Caco-2 (cell line): ENCODE results near the gene RPS16. TPM values are rescaled to one million over a fixed set of nuclear protein-coding genes. Genes with fewer than 3 reads are reported as not detected.

Experiments used
- BruUV-seq: library from RNA; stranded (reverse); fragments of 400-500 nt; replicated peaks from 2 replicates; lab custom pipeline; 2021; lab: Mats Ljungman, UMichigan
- CTCF ChIA-PET: fragments of 300-600 bp; sonication (Branson Sonifier 250); formaldehyde crosslinking; loops from one replicate; lab custom pipeline; 2022; ENCODE audit warnings: antibody characterized with exemption; lab: Charles Lee
- POLR2A ChIA-PET: fragments of 300-600 bp; sonication (Branson Sonifier 250); formaldehyde crosslinking; loops from one replicate; lab custom pipeline; 2022; ENCODE audit warnings: antibody characterized with exemption; lab: Charles Lee
- DNase-seq, 2 experiments: peaks; one replicate each; pipeline versions ENCODE4 v3.0.0 to v3.0.0-alpha.2; 2020 to 2022
- H3K27me3 ChIP-seq: replicated peaks from 2 replicates; pipeline ENCODE4 v1.6.0; 2011; ENCODE audit warnings: low read length; ENCODE audit not compliant: control insufficient read depth, insufficient read depth
- H3K36me3 ChIP-seq: 2 replicates; pipeline ENCODE4 v1.5.1; 2011; ENCODE audit warnings: low read length; ENCODE audit not compliant: control insufficient read depth, insufficient read depth
- H3K4me1 ChIP-seq: fragments of 250-450 bp; sonication (Bioruptor Pico); 2 replicates; pipeline ENCODE4 v1.5.1; 2020; ENCODE audit warnings: mild to moderate bottlenecking
- H3K4me3 ChIP-seq: 2 replicates; pipeline ENCODE4 v1.5.1; 2011; ENCODE audit warnings: low read depth, mild to moderate bottlenecking, control low read depth, low read length
- H3K9me3 ChIP-seq: fragments of 250-450 bp; sonication (Bioruptor Pico); 2 replicates; pipeline ENCODE4 v1.5.1; 2020; ENCODE audit warnings: mild to moderate bottlenecking, moderate library complexity
- H3K27ac Mint-ChIP-seq: one replicate; pipeline ENCODE4 v1.8.0; 2022; ENCODE audit warnings: mixed read lengths; ENCODE audit not compliant: unreplicated experiment
- H3K27me3 Mint-ChIP-seq: one replicate; pipeline ENCODE4 v1.8.0; 2022; ENCODE audit warnings: mixed read lengths; ENCODE audit not compliant: insufficient read depth, unreplicated experiment
- H3K36me3 Mint-ChIP-seq: one replicate; pipeline ENCODE4 v1.8.0; 2022; ENCODE audit warnings: mild to moderate bottlenecking, mixed read lengths; ENCODE audit not compliant: insufficient read depth, unreplicated experiment
- H3K4me1 Mint-ChIP-seq: one replicate; pipeline ENCODE4 v1.8.0; 2022; ENCODE audit warnings: low read depth, mixed read lengths; ENCODE audit not compliant: unreplicated experiment
- H3K4me3 Mint-ChIP-seq: one replicate; pipeline ENCODE4 v1.8.0; 2022; ENCODE audit warnings: mild to moderate bottlenecking, moderate library complexity, mixed read lengths; ENCODE audit not compliant: unreplicated experiment
- H3K9me3 Mint-ChIP-seq: one replicate; pipeline ENCODE4 v1.8.0; 2022; ENCODE audit warnings: mixed read lengths; ENCODE audit not compliant: unreplicated experiment
- intact Hi-C: fragments of 100-400 bp; cut with micrococcal nuclease; formaldehyde crosslinking; loops from one replicate; pipeline ENCODE4 v1.10.0; 2022; ENCODE audit not compliant: unreplicated experiment
- total RNA-seq: library from RNA; stranded (reverse); gene quantifications from 2 replicates; pipeline ENCODE4 v1.2.3, GENCODE V29; 2022
- TF ChIP-seq, protein P1 (sequence below), 2 experiments: fragments of 200-600 bp in 1 of 2; IDR thresholded peaks; 1 replicate in 1 of 2; 2 replicates in 1 of 2; pipeline versions ENCODE4 v1.5.1 to v1.8.0; 2011 to 2022; ENCODE audit warnings: antibody characterized with exemption in 1 of 2, control low read depth in 1 of 2, inconsistent platforms in 1 of 2, low read depth in 1 of 2, low read length in 1 of 2, mild to moderate bottlenecking in 1 of 2, moderate library complexity in 1 of 2; ENCODE audit not compliant: insufficient read depth in 1 of 2, severe bottlenecking in 1 of 2, unreplicated experiment in 1 of 2

The RPS16 gene
- total RNA-seq, 1 experiment from 2014 or later = 2,801 TPM

GRCh38 chr19:39407660-39408391 is 27.9 kb downstream of the RPS16 start:
- Histone ChIP-seq H3K27me3 (no peaks in the 10 kb centered on the region), H3K4me3 (peak overlapping the region; percentile 94), H3K36me3 (peaks cover 4% of the 10 kb centered on the region; the same call in 1 of the 2 replicates), H3K9me3 (no peaks in the 10 kb centered on the region), H3K4me1 (peaks cover 29% of the 10 kb centered on the region)
- ChIA-PET POLR2A (interaction anchor here (0.8 to 4.1 kb wide), 3 partner anchors 10 to 65 kb away, joined by 3 to 27 read pairs (median 3); partner anchors contain the start of genes MED29, PAF1 and SAMD4B), CTCF (interaction anchor here (4.1 kb wide), 1 partner anchor 10 kb away, joined by 17 read pairs; no protein-coding TSS in a partner anchor)
- Mint-ChIP-seq H3K4me1 (peaks cover 38% of the 10 kb centered on the region), H3K4me3 (peak overlapping the region; percentile 77), H3K27ac (peak overlapping the region; percentile 90), H3K9me3 (no peaks in the 10 kb centered on the region), H3K27me3 (peaks cover 3% of the 10 kb centered on the region), H3K36me3 (peaks cover 82% of the 10 kb centered on the region)
- no TSS peak for BruUV-seq
- TF ChIP-seq, protein P1, sequence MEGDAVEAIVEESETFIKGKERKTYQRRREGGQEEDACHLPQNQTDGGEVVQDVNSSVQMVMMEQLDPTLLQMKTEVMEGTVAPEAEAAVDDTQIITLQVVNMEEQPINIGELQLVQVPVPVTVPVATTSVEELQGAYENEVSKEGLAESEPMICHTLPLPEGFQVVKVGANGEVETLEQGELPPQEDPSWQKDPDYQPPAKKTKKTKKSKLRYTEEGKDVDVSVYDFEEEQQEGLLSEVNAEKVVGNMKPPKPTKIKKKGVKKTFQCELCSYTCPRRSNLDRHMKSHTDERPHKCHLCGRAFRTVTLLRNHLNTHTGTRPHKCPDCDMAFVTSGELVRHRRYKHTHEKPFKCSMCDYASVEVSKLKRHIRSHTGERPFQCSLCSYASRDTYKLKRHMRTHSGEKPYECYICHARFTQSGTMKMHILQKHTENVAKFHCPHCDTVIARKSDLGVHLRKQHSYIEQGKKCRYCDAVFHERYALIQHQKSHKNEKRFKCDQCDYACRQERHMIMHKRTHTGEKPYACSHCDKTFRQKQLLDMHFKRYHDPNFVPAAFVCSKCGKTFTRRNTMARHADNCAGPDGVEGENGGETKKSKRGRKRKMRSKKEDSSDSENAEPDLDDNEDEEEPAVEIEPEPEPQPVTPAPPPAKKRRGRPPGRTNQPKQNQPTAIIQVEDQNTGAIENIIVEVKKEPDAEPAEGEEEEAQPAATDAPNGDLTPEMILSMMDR (IDR thresholded peaks at IDR 0.05; ENCODE audit: insufficient read depth in 1 of 2, low read depth in 1 of 2, low read length in 1 of 2, severe bottlenecking in 1 of 2, unreplicated experiment in 1 of 2) = no peak
- peak in 1 of 2 experiments; percentile 47 for DNase-seq
- intact Hi-C loops = no loop called here

DNA sequence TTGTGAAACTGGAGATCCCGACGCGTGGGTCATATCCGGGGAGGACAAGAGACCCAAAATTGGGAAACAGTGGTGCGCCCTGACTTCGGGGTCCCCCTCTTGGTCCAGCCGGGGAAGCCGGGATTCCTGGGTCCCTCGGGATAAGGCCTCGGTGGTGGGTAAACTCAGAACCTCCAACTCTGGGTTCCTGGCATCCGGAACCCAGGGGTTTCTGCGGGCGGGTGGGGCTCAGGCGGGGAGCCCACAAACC is 28.4 kb downstream of the RPS16 start:
- no peak for DNase-seq
- H3K4me1 Mint-ChIP-seq = peaks cover 37% of the 10 kb centered on the region
- CTCF ChIA-PET = interaction anchor here (4.1 kb wide), 1 partner anchor 10 kb away, joined by 17 read pairs; no protein-coding TSS in a partner anchor
- intact Hi-C loops = no loop called here
- TF ChIP-seq, protein P1 (IDR thresholded peaks at IDR 0.05; ENCODE audit: insufficient read depth in 1 of 2, low read depth in 1 of 2, low read length in 1 of 2, severe bottlenecking in 1 of 2, unreplicated experiment in 1 of 2) = no peak
- peak overlapping the region; percentile 77 for H3K4me3 Mint-ChIP-seq
- BruUV-seq = no TSS peak
- POLR2A ChIA-PET = interaction anchor here (0.8 to 4.1 kb wide), 3 partner anchors 9 to 65 kb away, joined by 3 to 27 read pairs (median 3); partner anchors contain the start of genes MED29, PAF1 and SAMD4B
- peaks cover 31% of the 10 kb centered on the region for H3K4me1 ChIP-seq
- peaks cover 4% of the 10 kb centered on the region; the same call in 1 of the 2 replicates for H3K36me3 ChIP-seq
- peaks cover 85% of the 10 kb centered on the region for H3K36me3 Mint-ChIP-seq
- no peaks in the 10 kb centered on the region for H3K9me3 ChIP-seq
- no peaks in the 10 kb centered on the region for H3K9me3 Mint-ChIP-seq
- H3K4me3 ChIP-seq = peak overlapping the region; percentile 94
- peak overlapping the region; percentile 90 for H3K27ac Mint-ChIP-seq
- H3K27me3 ChIP-seq = no peaks in the 10 kb centered on the region
- H3K27me3 Mint-ChIP-seq = peaks cover 3% of the 10 kb centered on the region

- H3K27ac Mint-ChIP-seq = peak within 1 kb of the TSS; percentile 90
- intact Hi-C loops = no loop called here
- H3K4me1 ChIP-seq = peaks cover 36% of the 10 kb centered on the region
- DNase-seq = peak; percentile 89
- ChIA-PET CTCF (interaction anchor here (0.6 to 4.1 kb wide), 2 partner anchors 9 to 644 kb away, joined by 4 to 17 read pairs; no protein-coding TSS in a partner anchor), POLR2A (interaction anchor here (0.6 to 4.1 kb wide), 6 partner anchors 9 to 64 kb away, joined by 3 to 27 read pairs (median 4); partner anchors contain the start of genes MED29, PAF1, RPS16 and SAMD4B)
- peaks cover 85% of the 10 kb centered on the region for H3K36me3 Mint-ChIP-seq
- H3K27me3 Mint-ChIP-seq = no peaks in the 10 kb centered on the region
- H3K9me3 Mint-ChIP-seq = no peaks in the 10 kb centered on the region
- H3K36me3 ChIP-seq = peaks cover 4% of the 10 kb centered on the region; the same call in 1 of the 2 replicates
- TF ChIP-seq, protein P1 (IDR thresholded peaks at IDR 0.05; ENCODE audit: insufficient read depth in 1 of 2, low read depth in 1 of 2, low read length in 1 of 2, severe bottlenecking in 1 of 2, unreplicated experiment in 1 of 2) = peak in 1 of 2 experiments; percentile 0
- H3K4me3 Mint-ChIP-seq = peak within 1 kb of the TSS; percentile 77
- H3K4me3 ChIP-seq = peak within 1 kb of the TSS; percentile 94
- BruUV-seq = no TSS peak
- peaks cover 32% of the 10 kb centered on the region for H3K4me1 Mint-ChIP-seq
- no peaks in the 10 kb centered on the region for H3K9me3 ChIP-seq
- no peaks in the 10 kb centered on the region for H3K27me3 ChIP-seq
These were observed 28.9 kb downstream of the RPS16 start, which contains the start of gene ZFP36 for GRCh38 chr19:39406656-39407409. TSS of gene ZFP36 (plus strand) at chr19:39406847. CDS start at chr19:39406905, 58 bp downstream.
